SK-N-SH treated with all-trans-retinoic acid at 6 μM for 48 hours (cell line): ENCODE measurements around the gene TMEM219.

ENCODE experiments used
- ATAC-seq: fragments of 200-7000 bp; cut with Tn5 transposase; 3 replicates; pipeline ENCODE4 v1.9.1; 2020; ENCODE audit warnings: mild to moderate bottlenecking, moderate library complexity
- BACH2 ChIP-seq: fragments of 250-450 bp; sonication (Bioruptor Pico); IDR thresholded peaks from 2 replicates; pipeline ENCODE4 v1.9.0; 2021; ENCODE audit warnings: mild to moderate bottlenecking, borderline replicate concordance
- CREB5 ChIP-seq: fragments of 250-450 bp; sonication (Bioruptor Pico); IDR thresholded peaks from 2 replicates; pipeline ENCODE4 v1.5.1; 2020; ENCODE audit warnings: low read depth, mild to moderate bottlenecking, moderate library complexity
- CSDC2 ChIP-seq: fragments of 250-450 bp; sonication (Bioruptor Pico); IDR thresholded peaks from 2 replicates; pipeline ENCODE4 v1.5.0; 2020; ENCODE audit warnings: mild to moderate bottlenecking, moderate library complexity
- CSRNP3 ChIP-seq: fragments of 250-450 bp; sonication (Bioruptor Pico); IDR thresholded peaks from 2 replicates; pipeline ENCODE4 v1.5.1; 2021; ENCODE audit warnings: mild to moderate bottlenecking, moderate library complexity
- ESRRG ChIP-seq: fragments of 250-450 bp; sonication (Bioruptor Pico); IDR thresholded peaks from 2 replicates; pipeline ENCODE4 v1.6.1; 2021; ENCODE audit warnings: mild to moderate bottlenecking
- GLIS3 ChIP-seq: fragments of 250-450 bp; sonication (Bioruptor Pico); IDR thresholded peaks from 2 replicates; pipeline ENCODE4 v1.5.0; 2020; ENCODE audit warnings: mild to moderate bottlenecking, moderate library complexity
- ISL1 ChIP-seq: fragments of 250-450 bp; sonication (Bioruptor Pico); IDR thresholded peaks from 2 replicates; pipeline ENCODE4 v2.1.2; 2022; ENCODE audit warnings: mild to moderate bottlenecking, moderate library complexity
- OSR1 ChIP-seq: fragments of 250-450 bp; sonication (Bioruptor Pico); IDR thresholded peaks from 2 replicates; pipeline ENCODE4 v1.8.0; 2022; ENCODE audit warnings: moderate library complexity, mild to moderate bottlenecking, inconsistent platforms
- POU6F1 ChIP-seq: fragments of 250-450 bp; sonication (Bioruptor Pico); IDR thresholded peaks from 2 replicates; pipeline ENCODE4 v1.8.0; 2021; ENCODE audit warnings: low read depth, mild to moderate bottlenecking, moderate library complexity, borderline replicate concordance
- PPARA ChIP-seq: fragments of 250-450 bp; sonication (Bioruptor Pico); IDR thresholded peaks from 2 replicates; pipeline ENCODE4 v1.5.0; 2020; ENCODE audit warnings: mild to moderate bottlenecking, borderline replicate concordance
- RARB ChIP-seq: fragments of 250-450 bp; sonication (Bioruptor Pico); IDR thresholded peaks from 2 replicates; pipeline ENCODE4 v1.8.0; 2021; ENCODE audit warnings: mild to moderate bottlenecking, moderate library complexity
- SNAI2 ChIP-seq: fragments of 250-450 bp; sonication (Bioruptor Pico); IDR thresholded peaks from 2 replicates; pipeline ENCODE4 v1.5.0; 2020; ENCODE audit warnings: mild to moderate bottlenecking, moderate library complexity
- TCF4 ChIP-seq: fragments of 250-450 bp; sonication (Bioruptor Pico); IDR thresholded peaks from 2 replicates; pipeline ENCODE4 v1.8.0; 2021; ENCODE audit warnings: mild to moderate bottlenecking, moderate library complexity, borderline replicate concordance
- TSHZ2 ChIP-seq: fragments of 250-450 bp; sonication (Bioruptor Pico); IDR thresholded peaks from 2 replicates; pipeline ENCODE4 v1.5.0; 2020; ENCODE audit warnings: mild to moderate bottlenecking, moderate library complexity
- ZC3H10 ChIP-seq: fragments of 250-450 bp; sonication (Bioruptor Pico); IDR thresholded peaks from 2 replicates; pipeline ENCODE4 v1.5.1; 2021; ENCODE audit warnings: mild to moderate bottlenecking, moderate library complexity
- ZFP3 ChIP-seq: fragments of 250-450 bp; sonication (Bioruptor Pico); IDR thresholded peaks from 2 replicates; pipeline ENCODE4 v1.5.0; 2020; ENCODE audit warnings: mild to moderate bottlenecking, moderate library complexity
- ZFP30 ChIP-seq: fragments of 450-650 bp; formaldehyde crosslinking; IDR thresholded peaks from 2 replicates; pipeline ENCODE4 v1.5.0; 2022; ENCODE audit warnings: mild to moderate bottlenecking, moderate library complexity
- ZNF565 ChIP-seq: fragments of 450-650 bp; formaldehyde crosslinking; conservative IDR thresholded peaks from 2 replicates; pipeline ENCODE4 v1.5.0; 2020; ENCODE audit warnings: low read depth, mild to moderate bottlenecking, moderate library complexity
- ZNF70 ChIP-seq: fragments of 450-650 bp; formaldehyde crosslinking; IDR thresholded peaks from 2 replicates; pipeline ENCODE4 v1.5.0; 2020; ENCODE audit warnings: mild to moderate bottlenecking, moderate library complexity
- ZNF8 ChIP-seq: fragments of 450-650 bp; formaldehyde crosslinking; IDR thresholded peaks from 2 replicates; pipeline ENCODE4 v1.5.0; 2020; ENCODE audit warnings: mild to moderate bottlenecking, moderate library complexity

TMEM219 gene

DNA sequence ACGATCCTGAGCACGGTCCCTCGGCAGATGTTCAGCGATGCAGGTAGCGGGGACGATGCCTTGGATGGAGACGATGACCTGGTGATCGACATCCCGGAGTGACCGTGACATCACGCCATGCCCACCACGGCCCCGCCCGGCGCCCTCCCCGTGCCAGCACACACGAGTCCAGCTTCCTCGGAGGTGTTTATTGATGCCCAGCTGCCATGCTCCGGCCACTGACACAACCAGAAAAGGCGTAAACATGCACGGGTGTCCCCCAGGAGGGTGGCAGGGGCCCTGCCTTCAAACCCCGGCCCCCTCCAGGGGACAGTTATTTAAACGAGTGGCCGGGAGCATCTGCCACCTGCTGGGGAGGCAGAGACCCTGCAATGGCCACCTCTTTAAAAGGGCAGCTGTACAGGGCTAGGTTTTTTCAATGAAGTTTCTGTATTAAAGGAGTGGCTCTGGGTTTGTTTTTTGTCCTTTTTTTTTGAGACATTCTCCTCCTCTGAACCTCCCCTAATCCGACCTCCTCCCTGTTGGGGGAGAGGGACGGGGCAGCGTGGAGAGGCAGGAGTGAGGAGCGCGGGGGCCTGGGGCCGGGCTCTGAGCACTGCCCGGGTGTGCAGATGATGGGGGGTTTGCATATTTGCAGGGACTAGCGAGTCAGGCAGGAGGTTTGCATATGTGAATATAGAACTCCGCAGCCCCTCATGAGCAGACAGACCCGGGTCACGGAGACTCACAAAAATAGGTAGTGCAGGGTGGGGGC is 43.6 kb downstream of the TMEM219 start:
- ATAC-seq = peak; percentile 76
- TF ChIP-seq CREB5 (CRISPR knock-in tag) (no peak), SNAI2 (CRISPR knock-in tag) (no peak), RARB (CRISPR knock-in tag) (no peak), CSDC2 (no peak), CSRNP3 (CRISPR knock-in tag) (no peak), TSHZ2 (CRISPR knock-in tag) (no peak), GLIS3 (CRISPR knock-in tag) (no peak), TCF4 (CRISPR knock-in tag) (no peak), ZNF70 (CRISPR knock-in tag) (no peak), PPARA (no peak), ZFP3 (no peak), ESRRG (no peak), ZFP30 (CRISPR knock-in tag) (no peak), ZNF565 (CRISPR knock-in tag) (no peak), ZNF8 (CRISPR knock-in tag) (no peak), OSR1 (CRISPR knock-in tag) (no peak), POU6F1 (CRISPR knock-in tag) (no peak), ZC3H10 (no peak), ISL1 (CRISPR knock-in tag) (no peak)

DNA sequence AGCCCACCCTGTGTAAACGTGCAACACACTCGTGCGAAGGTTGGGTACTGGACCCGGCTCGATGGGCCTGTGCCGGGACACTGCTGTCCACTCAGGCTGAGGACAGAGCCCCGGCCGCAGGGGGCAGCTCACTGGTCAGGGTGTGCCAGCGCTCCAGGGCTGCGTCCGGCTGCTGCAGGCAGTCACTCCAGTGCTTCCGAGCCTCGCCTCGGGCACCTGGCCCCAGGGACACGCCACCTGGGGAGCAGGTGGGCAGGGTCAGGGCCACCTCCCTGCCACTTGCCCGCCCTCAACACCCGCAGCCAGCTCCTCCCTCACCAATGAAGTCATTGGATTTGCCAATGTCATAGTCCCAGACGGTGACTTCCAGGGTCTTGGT is 44.2 kb downstream of the TMEM219 start:
- ATAC-seq = no peak
- no peak for TF ChIP-seq POU6F1 (CRISPR knock-in tag)

- TF ChIP-seq ZFP3 = no peak
- no peak for TF ChIP-seq ESRRG
- no peak for TF ChIP-seq BACH2
- ATAC-seq = no peak
Measured at GRCh38 chr16:30006659-30007377, 44.9 kb downstream of the TMEM219 start.
